GM21423 (cell line): ENCODE data around the gene FMN1.

ENCODE experiments used
- ATAC-seq: cut with Tn5 transposase; IDR thresholded peaks from one replicate; pipeline ENCODE4 v1.9.1; 2021; ENCODE audit warnings: mild to moderate bottlenecking, moderate library complexity; ENCODE audit not compliant: unreplicated experiment

The FMN1 gene

GRCh38 chr15:32898414-32898813 lies 296.1 kb downstream of the FMN1 start:
- ATAC-seq, result no peak

- no peak for ATAC-seq
These were observed 301.1 kb downstream of the FMN1 start for GRCh38 chr15:32893421-32893820.

- ATAC-seq, result no peak
These were observed 305.3 kb downstream of the FMN1 start for GRCh38 chr15:32889214-32889613.

GRCh38 chr15:32888221-32888761 lies 306.2 kb downstream of the FMN1 start:
- no peak for ATAC-seq

GRCh38 chr15:32887090-32887489 lies 307.4 kb downstream of the FMN1 start:
- no peak for ATAC-seq

GRCh38 chr15:32886459-32886858 lies 308.1 kb downstream of the FMN1 start:
- ATAC-seq, result no peak

GRCh38 chr15:32885713-32886112 lies 308.8 kb downstream of the FMN1 start:
- ATAC-seq, result no peak

- no peak for ATAC-seq
These were observed 310.4 kb downstream of the FMN1 start for GRCh38 chr15:32884146-32884545.

- no peak for ATAC-seq
These were observed 311.6 kb downstream of the FMN1 start for GRCh38 chr15:32882955-32883354.

GRCh38 chr15:32881528-32881927 lies 313.0 kb downstream of the FMN1 start:
- ATAC-seq, result no peak

- ATAC-seq, result no peak
These were observed 313.9 kb downstream of the FMN1 start for GRCh38 chr15:32880642-32881041.

- ATAC-seq, result no peak
These were observed 314.5 kb downstream of the FMN1 start for GRCh38 chr15:32879980-32880379.

- no peak for ATAC-seq
These were observed 315.4 kb downstream of the FMN1 start for GRCh38 chr15:32878869-32879805.

GRCh38 chr15:32878342-32878741 lies 316.2 kb downstream of the FMN1 start:
- ATAC-seq, result no peak

GRCh38 chr15:32877252-32878019 lies 317.1 kb downstream of the FMN1 start:
- ATAC-seq, result no peak

GRCh38 chr15:32873284-32874114 lies 321.0 kb downstream of the FMN1 start:
- no peak for ATAC-seq

GRCh38 chr15:32872621-32873283 lies 321.8 kb downstream of the FMN1 start:
- no peak for ATAC-seq

- no peak for ATAC-seq
These were observed 322.6 kb downstream of the FMN1 start for GRCh38 chr15:32871883-32872282.

- ATAC-seq, result no peak
These were observed 324.1 kb downstream of the FMN1 start for GRCh38 chr15:32870240-32871033.
